Ovary (tissue), 3 donors: Measurements from ENCODE around the gene MPPED2.

Experiments used
- POLR2A ChIP-seq: fragments of 450-650 bp; IDR thresholded peaks from one replicate; pipeline ENCODE4 v1.6.1; 2017; ENCODE audit warnings: antibody characterized with exemption, mild to moderate bottlenecking, moderate library complexity
- TF ChIP-seq, protein P1 (sequence below), 3 donors: fragments of 450-650 bp in 2 of 3; fragments of 200-600 bp in 1 of 3; IDR thresholded peaks; one replicate each; pipeline versions ENCODE4 v1.5.1 to v1.8.0; 2016 to 2022; ENCODE audit warnings: antibody characterized with exemption in 3 of 3, mild to moderate bottlenecking in 1 of 3
- donor health status: DM: no; HTN: no; CAD: no.

DNA sequence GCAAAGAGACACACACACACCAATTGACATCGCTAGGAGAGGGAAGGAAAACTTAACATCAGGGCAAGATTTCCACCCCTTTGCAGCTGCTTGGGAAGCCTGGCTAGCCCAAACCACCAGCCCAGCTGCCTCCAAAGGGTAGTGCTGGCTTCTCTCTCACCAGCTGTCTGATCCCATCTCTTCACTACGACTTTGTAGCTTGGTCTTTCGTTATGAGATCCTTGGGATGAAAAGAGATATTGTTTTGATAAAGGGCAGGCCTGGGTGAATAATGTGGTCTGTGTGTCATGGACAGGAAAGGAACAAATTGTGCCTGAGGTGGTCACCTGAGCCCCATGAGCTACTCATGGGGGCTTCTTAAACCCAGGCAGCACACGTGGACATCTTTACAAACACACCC is 161.3 kb downstream of the MPPED2 start:
- TF ChIP-seq, protein P1, sequence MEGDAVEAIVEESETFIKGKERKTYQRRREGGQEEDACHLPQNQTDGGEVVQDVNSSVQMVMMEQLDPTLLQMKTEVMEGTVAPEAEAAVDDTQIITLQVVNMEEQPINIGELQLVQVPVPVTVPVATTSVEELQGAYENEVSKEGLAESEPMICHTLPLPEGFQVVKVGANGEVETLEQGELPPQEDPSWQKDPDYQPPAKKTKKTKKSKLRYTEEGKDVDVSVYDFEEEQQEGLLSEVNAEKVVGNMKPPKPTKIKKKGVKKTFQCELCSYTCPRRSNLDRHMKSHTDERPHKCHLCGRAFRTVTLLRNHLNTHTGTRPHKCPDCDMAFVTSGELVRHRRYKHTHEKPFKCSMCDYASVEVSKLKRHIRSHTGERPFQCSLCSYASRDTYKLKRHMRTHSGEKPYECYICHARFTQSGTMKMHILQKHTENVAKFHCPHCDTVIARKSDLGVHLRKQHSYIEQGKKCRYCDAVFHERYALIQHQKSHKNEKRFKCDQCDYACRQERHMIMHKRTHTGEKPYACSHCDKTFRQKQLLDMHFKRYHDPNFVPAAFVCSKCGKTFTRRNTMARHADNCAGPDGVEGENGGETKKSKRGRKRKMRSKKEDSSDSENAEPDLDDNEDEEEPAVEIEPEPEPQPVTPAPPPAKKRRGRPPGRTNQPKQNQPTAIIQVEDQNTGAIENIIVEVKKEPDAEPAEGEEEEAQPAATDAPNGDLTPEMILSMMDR (IDR thresholded peaks at IDR 0.05): no peak
- no peak for TF ChIP-seq POLR2A
